ENCODE data around the gene PPP1R12C. TPM values are rescaled to one million over a fixed set of nuclear protein-coding genes. Genes with fewer than 3 reads are reported as not detected.

The PPP1R12C gene
- total RNA-seq, 4 donors from 2014 or later = 51.7 to 126 (median 78.7) TPM

GRCh38 chr19:55147545-55148251 lies 30.3 kb upstream of the PPP1R12C start:
- TF ChIP-seq EP300 (IDR thresholded peaks at IDR 0.05) (no peak), POLR2A (IDR thresholded peaks at IDR 0.05) (no peak), POLR2AphosphoS5 (IDR thresholded peaks at IDR 0.05) (no peak)
- H3K4me3 ChIP-seq = no peak overlapping the region
- H3K27me3 ChIP-seq = peaks cover 79% of the 10 kb centered on the region
- DNase-seq (ENCODE audit: low spot score in 2 of 2) = no peak
- H3K27ac ChIP-seq = no peak overlapping the region
- H3K9me3 ChIP-seq = no peaks in the 10 kb centered on the region
- H3K4me1 ChIP-seq = peaks cover 8% of the 10 kb centered on the region
- H3K36me3 ChIP-seq = no peaks in the 10 kb centered on the region
- 33% methylated on average over 5 of the region's 9 CpGs for whole genome bisulfite sequencing

GRCh38 chr19:55146705-55147273 lies 29.4 kb upstream of the PPP1R12C start:
- no peak for DNase-seq (ENCODE audit: low spot score in 2 of 2)
- H3K4me1 ChIP-seq = peaks cover 8% of the 10 kb centered on the region
- peak overlapping the region; percentile 36 for H3K4me3 ChIP-seq
- H3K9me3 ChIP-seq = no peaks in the 10 kb centered on the region
- no peak overlapping the region for H3K27ac ChIP-seq
- no peaks in the 10 kb centered on the region for H3K36me3 ChIP-seq
- 11% methylated on average over 5 of the region's 27 CpGs for WGBS
- peaks cover 89% of the 10 kb centered on the region for H3K27me3 ChIP-seq
- TF ChIP-seq, protein P1, sequence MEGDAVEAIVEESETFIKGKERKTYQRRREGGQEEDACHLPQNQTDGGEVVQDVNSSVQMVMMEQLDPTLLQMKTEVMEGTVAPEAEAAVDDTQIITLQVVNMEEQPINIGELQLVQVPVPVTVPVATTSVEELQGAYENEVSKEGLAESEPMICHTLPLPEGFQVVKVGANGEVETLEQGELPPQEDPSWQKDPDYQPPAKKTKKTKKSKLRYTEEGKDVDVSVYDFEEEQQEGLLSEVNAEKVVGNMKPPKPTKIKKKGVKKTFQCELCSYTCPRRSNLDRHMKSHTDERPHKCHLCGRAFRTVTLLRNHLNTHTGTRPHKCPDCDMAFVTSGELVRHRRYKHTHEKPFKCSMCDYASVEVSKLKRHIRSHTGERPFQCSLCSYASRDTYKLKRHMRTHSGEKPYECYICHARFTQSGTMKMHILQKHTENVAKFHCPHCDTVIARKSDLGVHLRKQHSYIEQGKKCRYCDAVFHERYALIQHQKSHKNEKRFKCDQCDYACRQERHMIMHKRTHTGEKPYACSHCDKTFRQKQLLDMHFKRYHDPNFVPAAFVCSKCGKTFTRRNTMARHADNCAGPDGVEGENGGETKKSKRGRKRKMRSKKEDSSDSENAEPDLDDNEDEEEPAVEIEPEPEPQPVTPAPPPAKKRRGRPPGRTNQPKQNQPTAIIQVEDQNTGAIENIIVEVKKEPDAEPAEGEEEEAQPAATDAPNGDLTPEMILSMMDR (IDR thresholded peaks at IDR 0.05) = no peak
- TF ChIP-seq POLR2AphosphoS5 (IDR thresholded peaks at IDR 0.05) (no peak), POLR2A (IDR thresholded peaks at IDR 0.05) (no peak), EP300 (IDR thresholded peaks at IDR 0.05) (no peak)

DNA sequence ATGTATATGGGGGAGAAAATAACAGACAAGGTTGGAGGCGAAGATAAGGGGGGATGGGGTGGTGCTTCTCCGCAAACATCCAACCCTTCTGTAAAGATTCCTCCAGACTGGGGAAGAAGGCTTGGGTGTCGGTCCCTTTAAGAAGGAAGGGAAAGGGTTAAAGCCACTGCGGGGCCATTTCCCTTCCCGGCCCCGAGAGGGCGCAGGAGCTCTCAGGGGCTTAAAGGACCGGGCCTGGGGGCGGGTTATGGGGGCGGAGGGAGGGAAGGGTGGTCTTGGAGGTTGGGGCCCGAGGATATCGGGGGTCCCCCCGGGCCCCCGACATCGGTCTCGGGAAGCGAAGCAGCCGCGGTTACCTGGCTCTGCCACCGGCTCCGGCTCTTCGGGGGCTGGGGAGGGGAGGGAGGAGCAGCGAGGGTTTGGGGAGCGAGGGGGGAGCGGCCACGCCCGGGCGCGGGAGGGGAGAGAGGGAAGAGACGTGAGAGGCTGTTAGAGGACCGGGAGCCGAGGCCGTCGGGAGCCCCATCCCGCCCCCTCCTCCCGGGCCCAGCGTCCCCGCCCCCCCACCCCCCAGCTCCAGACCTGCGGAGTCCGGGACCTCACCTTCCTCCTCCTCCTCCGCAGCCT lies 28.8 kb upstream of the PPP1R12C start:
- DNase-seq (ENCODE audit: low spot score in 2 of 2) = no peak
- H3K4me1 ChIP-seq = peaks cover 8% of the 10 kb centered on the region
- peak overlapping the region; percentile 36 for H3K4me3 ChIP-seq
- 8% methylated on average over 9 of the region's 41 CpGs for WGBS
- H3K9me3 ChIP-seq = no peaks in the 10 kb centered on the region
- TF ChIP-seq POLR2A (IDR thresholded peaks at IDR 0.05) = no peak
- TF ChIP-seq, protein P1 (IDR thresholded peaks at IDR 0.05) = peak in 1 of 2 donors; percentile 56
- no peak overlapping the region for H3K27ac ChIP-seq
- H3K36me3 ChIP-seq = no peaks in the 10 kb centered on the region
- peaks cover 95% of the 10 kb centered on the region for H3K27me3 ChIP-seq

DNA sequence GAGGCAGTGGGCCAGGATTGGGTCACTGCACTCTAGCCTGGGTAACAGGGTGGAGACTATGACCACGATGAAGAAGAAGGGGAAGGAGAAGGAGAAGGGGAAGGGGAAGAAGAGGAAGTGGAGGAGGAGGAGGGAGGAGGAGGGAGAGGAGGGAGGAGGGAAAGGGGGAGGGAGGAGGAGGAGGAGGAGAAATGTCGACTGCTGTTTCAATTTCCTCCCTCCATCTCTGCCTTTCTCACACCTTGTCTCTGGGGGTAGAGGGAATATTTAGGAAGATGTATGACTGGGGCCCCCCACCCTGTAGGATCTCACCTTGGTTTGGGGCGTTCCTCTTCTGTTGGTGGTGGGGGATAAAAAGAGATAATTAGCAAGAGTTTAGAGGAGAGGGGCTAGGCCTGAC lies 27.8 kb upstream of the PPP1R12C start:
- H3K27me3 ChIP-seq = peaks cover 98% of the 10 kb centered on the region
- WGBS = 24% methylated on average over 3 of the region's 3 CpGs
- no peak for DNase-seq (ENCODE audit: low spot score in 2 of 2)
- TF ChIP-seq POLR2AphosphoS5 (IDR thresholded peaks at IDR 0.05) = no peak
- no peak overlapping the region for H3K4me3 ChIP-seq
- H3K36me3 ChIP-seq = no peaks in the 10 kb centered on the region
- peaks cover 8% of the 10 kb centered on the region for H3K4me1 ChIP-seq
- no peak overlapping the region for H3K27ac ChIP-seq
- no peaks in the 10 kb centered on the region for H3K9me3 ChIP-seq

- Histone ChIP-seq H3K27me3 (peaks cover 85% of the 10 kb centered on the region), H3K4me1 (peaks cover 6% of the 10 kb centered on the region), H3K27ac (no peak overlapping the region), H3K9me3 (no peaks in the 10 kb centered on the region), H3K36me3 (no peaks in the 10 kb centered on the region), H3K4me3 (no peak overlapping the region)
- TF ChIP-seq EP300 (IDR thresholded peaks at IDR 0.05) = no peak
- no peak for TF ChIP-seq POLR2A (IDR thresholded peaks at IDR 0.05)
- TF ChIP-seq, protein P1 (IDR thresholded peaks at IDR 0.05) = no peak
- no peak for TF ChIP-seq POLR2AphosphoS5 (IDR thresholded peaks at IDR 0.05)
- WGBS = 44% methylated on average over 11 of the region's 21 CpGs
- no peak for DNase-seq (ENCODE audit: low spot score in 2 of 2)
Observed at GRCh38 chr19:55141696-55142095, 24.3 kb upstream of the PPP1R12C start.

DNA sequence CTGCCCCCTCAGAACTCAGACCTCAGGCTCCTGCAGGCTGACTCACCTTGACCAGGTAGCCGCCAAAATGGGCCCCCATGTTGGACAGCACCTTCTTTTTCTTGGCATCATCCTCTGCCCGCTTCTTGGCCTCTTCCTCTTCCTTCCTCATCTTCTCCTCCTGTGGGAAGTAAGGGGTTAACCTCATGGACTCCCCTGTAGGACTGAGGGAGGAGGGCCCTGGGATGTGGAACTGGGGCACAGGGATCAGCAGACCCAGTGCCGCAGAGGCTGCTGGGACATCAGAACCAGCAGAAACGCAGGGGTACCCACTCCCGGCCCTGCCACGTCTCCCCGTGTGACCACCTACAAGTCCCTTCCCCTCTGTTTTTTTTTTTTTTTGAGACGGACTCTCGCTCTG lies 20.5 kb upstream of the PPP1R12C start:
- H3K4me1 ChIP-seq = no peaks in the 10 kb centered on the region
- H3K27ac ChIP-seq = no peak overlapping the region
- H3K9me3 ChIP-seq = no peaks in the 10 kb centered on the region
- H3K27me3 ChIP-seq = peaks cover 70% of the 10 kb centered on the region
- no peak overlapping the region for H3K4me3 ChIP-seq
- no peak for DNase-seq (ENCODE audit: low spot score in 2 of 2)
- no peaks in the 10 kb centered on the region for H3K36me3 ChIP-seq
- WGBS = 60% methylated on average over 9 of the region's 9 CpGs
- no peak for TF ChIP-seq EP300 (IDR thresholded peaks at IDR 0.05)
- TF ChIP-seq POLR2A (IDR thresholded peaks at IDR 0.05) = no peak
- TF ChIP-seq, protein P1 (IDR thresholded peaks at IDR 0.05) = no peak
- TF ChIP-seq POLR2AphosphoS5 (IDR thresholded peaks at IDR 0.05) = no peak
